Panc1 (cell line): ENCODE results near the gene HADH. TPM values are rescaled to one million over a fixed set of nuclear protein-coding genes. Genes with fewer than 3 reads are reported as not detected.
A peak's percentile ranks its signal among the peaks of the same experiment; 100 is the strongest.

ENCODE experiments used
- ATAC-seq: fragments of 200-7000 bp; cut with Tn5 transposase; 2 replicates; pipeline ENCODE4 v1.9.1; 2020; ENCODE audit warnings: mild to moderate bottlenecking, moderate library complexity
- BruUV-seq: library from RNA; stranded (reverse); fragments of 400-500 nt; replicated peaks from 2 replicates; lab custom pipeline; 2021; lab: Mats Ljungman, UMichigan
- CTCF ChIA-PET: fragments of 300-600 bp; sonication (Branson Sonifier 250); formaldehyde crosslinking; loops from one replicate; lab custom pipeline; 2022; ENCODE audit warnings: antibody characterized with exemption; lab: Charles Lee
- POLR2A ChIA-PET: fragments of 300-600 bp; sonication (Branson Sonifier 250); formaldehyde crosslinking; loops from one replicate; lab custom pipeline; 2022; ENCODE audit warnings: antibody characterized with exemption; lab: Charles Lee
- DNase-seq: peaks from one replicate; pipeline ENCODE4 v3.0.0-alpha.2; 2010; ENCODE audit warnings: low read depth, low spot score
- H3K27ac ChIP-seq: 2 replicates; pipeline ENCODE4 v1.5.1; 2011; ENCODE audit warnings: mild to moderate bottlenecking, low read length, inconsistent platforms
- H3K27me3 ChIP-seq: fragments of 200-500 bp; sonication (Bioruptor generic); 2 replicates; pipeline ENCODE4 v1.6.0; 2014; ENCODE audit warnings: low read length, inconsistent platforms; ENCODE audit not compliant: control insufficient read depth, insufficient read depth
- H3K36me3 ChIP-seq: fragments of 200-500 bp; sonication (Bioruptor generic); 2 replicates; pipeline ENCODE4 v1.5.1; 2014; ENCODE audit warnings: inconsistent platforms, mild to moderate bottlenecking, low read length, moderate library complexity; ENCODE audit not compliant: control insufficient read depth, insufficient read depth
- H3K4me1 ChIP-seq: 2 replicates; pipeline ENCODE4 v1.5.1; 2011; ENCODE audit warnings: inconsistent platforms, mild to moderate bottlenecking, low read length, moderate library complexity; ENCODE audit not compliant: control insufficient read depth, insufficient read depth
- H3K4me3 ChIP-seq, 2 experiments: 2 replicates each; pipeline ENCODE4 v1.5.1; 2011 to 2012; ENCODE audit warnings: low read depth in 2 of 2, low read length in 2 of 2, mild to moderate bottlenecking in 2 of 2, inconsistent platforms in 1 of 2, moderate library complexity in 1 of 2
- H3K9me3 ChIP-seq: fragments of 200-500 bp; sonication (Bioruptor generic); 2 replicates; pipeline ENCODE4 v1.5.1; 2014; ENCODE audit warnings: low read depth, mild to moderate bottlenecking, inconsistent platforms, low read length, moderate library complexity; ENCODE audit not compliant: control insufficient read depth, insufficient read depth
- CTCF ChIP-seq: fragments of 450-650 bp; IDR thresholded peaks from 2 replicates; pipeline ENCODE4 v1.5.1; 2017; ENCODE audit warnings: mild to moderate bottlenecking
- POLR2AphosphoS5 ChIP-seq: IDR thresholded peaks from 2 replicates; pipeline ENCODE4 v1.6.1; 2012; ENCODE audit warnings: mild to moderate bottlenecking, low read depth, low read length, moderate library complexity
- SIN3A ChIP-seq: IDR thresholded peaks from 2 replicates; pipeline ENCODE4 v1.6.1; 2012; ENCODE audit warnings: low read depth, mild to moderate bottlenecking, low read length, moderate library complexity, borderline replicate concordance; ENCODE audit not compliant: insufficient read depth
- TCF7L2 ChIP-seq: IDR thresholded peaks from 2 replicates; pipeline ENCODE4 v1.6.1; 2011; ENCODE audit warnings: mild to moderate bottlenecking, low read depth, low read length, inconsistent platforms
- in situ Hi-C: cut with HindIII; loops from 2 replicates; pipeline ENCODE4 v1.10.0; 2016; ENCODE audit warnings: low sequenced_read_pairs, low pct_unique_long_range_greater_than_20kb
- intact Hi-C: fragments of 100-400 bp; cut with micrococcal nuclease; formaldehyde crosslinking; loops from one replicate; pipeline ENCODE4 v1.10.0; 2022; ENCODE audit not compliant: unreplicated experiment
- total RNA-seq: library from RNA; stranded (reverse); gene quantifications from one replicate; pipeline ENCODE4 v1.2.1, GENCODE V29; 2021; ENCODE audit not compliant: unreplicated experiment
- TF ChIP-seq, protein P1 (sequence below), 2 experiments: IDR thresholded peaks; 2 replicates each; pipeline ENCODE4 v1.6.1; 2011 to 2012; ENCODE audit warnings: low read depth in 2 of 2, control low read depth in 1 of 2, low read length in 1 of 2, mild to moderate bottlenecking in 1 of 2, moderate library complexity in 1 of 2; ENCODE audit not compliant: insufficient read depth in 1 of 2

Gene HADH
- total RNA-seq, 1 experiment from 2014 or later, result 20.0 TPM

DNA sequence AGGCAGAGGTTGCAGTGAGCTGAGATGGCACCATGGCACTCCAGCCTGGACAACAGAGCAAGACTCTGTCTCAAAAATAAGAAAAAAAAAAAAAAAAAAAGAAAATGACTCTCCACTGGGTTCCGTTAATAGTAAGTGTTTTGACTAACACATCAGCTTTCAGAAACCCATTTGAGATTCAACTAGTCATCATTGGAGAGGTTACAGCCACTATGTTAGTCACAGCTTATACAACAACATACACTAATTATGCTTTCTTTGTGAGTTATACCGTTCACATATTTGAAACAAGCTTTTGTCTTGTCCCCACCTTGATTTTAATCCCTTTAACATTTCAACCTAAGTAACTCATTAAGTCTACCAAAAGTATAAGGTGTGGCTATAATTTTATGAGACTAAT, 48.2 kb downstream of the HADH start:
- Histone ChIP-seq H3K4me1 (no peaks in the 10 kb centered on the region), H3K9me3 (no peaks in the 10 kb centered on the region), H3K27ac (no peak overlapping the region), H3K4me3 (no peak overlapping the region), H3K36me3 (no peaks in the 10 kb centered on the region; the same call in 1 of the 2 replicates), H3K27me3 (no peaks in the 10 kb centered on the region)
- in situ Hi-C loops, result no loop called here
- no peak for TF ChIP-seq TCF7L2
- no peak for TF ChIP-seq POLR2AphosphoS5
- no peak for TF ChIP-seq SIN3A
- TF ChIP-seq, protein P1, sequence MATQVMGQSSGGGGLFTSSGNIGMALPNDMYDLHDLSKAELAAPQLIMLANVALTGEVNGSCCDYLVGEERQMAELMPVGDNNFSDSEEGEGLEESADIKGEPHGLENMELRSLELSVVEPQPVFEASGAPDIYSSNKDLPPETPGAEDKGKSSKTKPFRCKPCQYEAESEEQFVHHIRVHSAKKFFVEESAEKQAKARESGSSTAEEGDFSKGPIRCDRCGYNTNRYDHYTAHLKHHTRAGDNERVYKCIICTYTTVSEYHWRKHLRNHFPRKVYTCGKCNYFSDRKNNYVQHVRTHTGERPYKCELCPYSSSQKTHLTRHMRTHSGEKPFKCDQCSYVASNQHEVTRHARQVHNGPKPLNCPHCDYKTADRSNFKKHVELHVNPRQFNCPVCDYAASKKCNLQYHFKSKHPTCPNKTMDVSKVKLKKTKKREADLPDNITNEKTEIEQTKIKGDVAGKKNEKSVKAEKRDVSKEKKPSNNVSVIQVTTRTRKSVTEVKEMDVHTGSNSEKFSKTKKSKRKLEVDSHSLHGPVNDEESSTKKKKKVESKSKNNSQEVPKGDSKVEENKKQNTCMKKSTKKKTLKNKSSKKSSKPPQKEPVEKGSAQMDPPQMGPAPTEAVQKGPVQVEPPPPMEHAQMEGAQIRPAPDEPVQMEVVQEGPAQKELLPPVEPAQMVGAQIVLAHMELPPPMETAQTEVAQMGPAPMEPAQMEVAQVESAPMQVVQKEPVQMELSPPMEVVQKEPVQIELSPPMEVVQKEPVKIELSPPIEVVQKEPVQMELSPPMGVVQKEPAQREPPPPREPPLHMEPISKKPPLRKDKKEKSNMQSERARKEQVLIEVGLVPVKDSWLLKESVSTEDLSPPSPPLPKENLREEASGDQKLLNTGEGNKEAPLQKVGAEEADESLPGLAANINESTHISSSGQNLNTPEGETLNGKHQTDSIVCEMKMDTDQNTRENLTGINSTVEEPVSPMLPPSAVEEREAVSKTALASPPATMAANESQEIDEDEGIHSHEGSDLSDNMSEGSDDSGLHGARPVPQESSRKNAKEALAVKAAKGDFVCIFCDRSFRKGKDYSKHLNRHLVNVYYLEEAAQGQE (IDR thresholded peaks at IDR 0.05; ENCODE audit: insufficient read depth in 1 of 2, low read depth in 2 of 2, low read length in 1 of 2), result no peak
- no peak for TF ChIP-seq CTCF
- BruUV-seq, result no TSS peak
- CTCF ChIA-PET, result no interaction called here
- POLR2A ChIA-PET, result interaction anchor here (0.6 kb wide), 1 partner anchor 24 kb away, joined by 5 read pairs; no protein-coding TSS in a partner anchor
- ATAC-seq (no peak), DNase-seq (no peak)
- intact Hi-C loops, result no loop called here

DNA sequence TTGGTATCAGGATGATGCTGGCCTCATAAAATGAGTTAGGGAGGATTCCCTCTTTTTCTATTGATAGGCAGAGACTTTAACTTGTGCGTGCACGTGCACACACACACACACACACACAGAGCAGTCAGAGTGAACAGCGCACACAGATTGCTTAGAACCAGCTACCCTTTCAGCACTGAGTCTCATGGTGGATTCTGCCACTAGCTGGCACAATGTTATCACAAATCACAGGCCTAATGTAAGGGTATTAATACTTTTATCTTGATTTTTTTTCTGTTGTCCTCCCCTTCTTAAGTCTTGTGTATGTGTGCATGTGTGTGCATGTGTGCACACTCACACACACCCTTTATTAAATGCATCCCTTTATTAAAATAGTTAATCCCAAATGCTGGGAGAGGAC, 53.2 kb downstream of the HADH start:
- Histone ChIP-seq H3K9me3 (no peaks in the 10 kb centered on the region), H3K36me3 (no peaks in the 10 kb centered on the region), H3K27me3 (no peaks in the 10 kb centered on the region), H3K27ac (no peak overlapping the region), H3K4me3 (no peak overlapping the region), H3K4me1 (no peaks in the 10 kb centered on the region)
- CTCF ChIA-PET, result no interaction called here
- TF ChIP-seq, protein P1 (IDR thresholded peaks at IDR 0.05; ENCODE audit: insufficient read depth in 1 of 2, low read depth in 2 of 2, low read length in 1 of 2), result no peak
- TF ChIP-seq CTCF, result peak; percentile 26; the same call in 1 of the 2 replicates
- intact Hi-C loops (no loop called here), in situ Hi-C loops (no loop called here)
- POLR2A ChIA-PET, result no interaction called here
- DNase-seq (no peak), ATAC-seq (no peak)
- BruUV-seq, result no TSS peak
